GM18858 (cell line): ENCODE data around the gene IGFBP5.

Experiments
- ATAC-seq: cut with Tn5 transposase; IDR thresholded peaks from one replicate; pipeline ENCODE4 v1.9.1; 2021; ENCODE audit not compliant: unreplicated experiment

IGFBP5 gene

DNA sequence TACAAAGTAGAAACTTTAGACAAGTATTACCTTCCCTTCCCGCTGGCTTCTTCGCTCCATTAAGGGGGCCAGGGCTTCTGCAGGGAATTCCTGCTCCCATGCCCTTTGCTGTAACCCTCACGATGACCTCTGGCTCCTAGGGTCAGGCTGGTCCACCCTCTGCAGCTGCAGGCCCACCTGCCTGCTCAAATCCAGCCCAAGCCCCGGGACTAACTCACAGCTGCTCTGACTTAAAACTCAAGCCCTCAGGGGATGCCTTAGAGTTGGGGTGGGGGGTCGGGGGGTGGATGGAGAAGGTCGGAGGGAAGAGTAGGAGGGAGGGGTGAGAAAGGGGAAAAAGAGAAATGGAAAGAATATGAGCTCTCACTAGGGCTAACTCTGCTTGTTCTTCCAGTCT, 4.9 kb downstream of the IGFBP5 start:
- ATAC-seq: no peak

DNA sequence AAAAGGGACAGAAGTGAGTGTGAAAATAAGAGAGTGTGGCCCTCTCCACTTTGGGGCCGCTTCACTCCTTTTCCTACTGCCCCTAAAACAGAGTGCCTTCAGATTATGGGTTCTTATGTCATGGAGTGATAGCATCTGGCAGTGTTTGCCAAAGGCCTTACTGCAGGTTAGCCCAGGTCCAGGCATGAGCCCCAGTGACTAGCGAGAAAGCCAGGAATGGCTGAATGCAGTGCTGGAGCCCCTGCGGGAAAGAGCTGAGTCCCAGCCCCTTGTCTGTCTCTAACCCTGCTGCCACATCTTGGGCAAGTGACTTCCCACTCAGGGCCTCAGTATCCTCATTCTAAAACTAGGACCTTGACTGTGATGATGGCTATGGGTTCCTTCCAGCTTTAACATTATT, 6.0 kb downstream of the IGFBP5 start:
- no peak for ATAC-seq

DNA sequence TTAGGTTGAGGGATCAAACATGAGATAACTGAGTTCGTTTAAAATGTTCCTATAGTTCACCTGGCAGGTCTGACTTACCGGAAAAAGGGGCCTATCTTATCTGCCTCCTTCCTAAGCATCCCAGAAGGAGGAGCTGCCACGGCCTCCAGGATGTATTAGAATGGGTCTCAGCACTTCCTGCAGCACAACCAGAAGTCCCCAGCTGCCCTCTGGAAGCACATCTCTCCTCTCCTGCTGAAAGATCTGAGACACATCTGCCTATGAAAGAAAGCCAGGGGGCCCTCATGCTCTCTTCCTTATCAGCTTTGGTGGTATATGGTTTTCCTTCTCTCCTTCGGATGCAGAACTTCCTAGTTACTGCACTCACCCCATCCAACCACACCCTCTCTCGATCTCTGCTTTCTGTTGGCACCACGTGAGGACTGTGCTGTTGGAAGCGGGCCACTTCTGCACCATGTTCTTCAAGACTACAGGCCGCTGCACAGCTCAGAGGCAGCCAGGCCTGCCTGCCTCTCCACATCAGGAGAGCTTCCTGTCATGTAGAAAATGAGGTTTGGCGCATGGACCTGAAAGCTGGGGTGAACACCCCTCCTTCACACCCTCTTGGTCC, 6.5 kb downstream of the IGFBP5 start:
- no peak for ATAC-seq

DNA sequence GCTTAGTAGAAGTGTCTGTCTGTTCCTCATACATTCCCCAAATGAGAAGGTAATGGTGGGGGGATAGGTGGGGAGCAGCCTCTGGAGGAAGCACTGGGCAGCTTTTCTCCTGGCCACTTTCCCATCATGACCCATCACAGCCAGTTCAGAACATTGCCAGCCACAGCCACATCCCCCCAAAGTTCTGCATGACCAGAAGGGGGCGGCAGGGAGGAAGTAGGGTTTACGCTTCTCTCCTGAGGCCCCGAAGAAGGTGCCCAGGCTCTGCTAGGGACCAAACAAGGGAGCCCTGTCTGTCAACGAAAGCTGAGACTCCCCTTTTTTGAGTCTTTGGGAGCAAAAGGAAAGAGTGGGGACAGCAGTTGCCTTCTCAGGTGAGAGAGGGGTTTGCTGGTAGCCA, 7.7 kb downstream of the IGFBP5 start:
- ATAC-seq: no peak

DNA sequence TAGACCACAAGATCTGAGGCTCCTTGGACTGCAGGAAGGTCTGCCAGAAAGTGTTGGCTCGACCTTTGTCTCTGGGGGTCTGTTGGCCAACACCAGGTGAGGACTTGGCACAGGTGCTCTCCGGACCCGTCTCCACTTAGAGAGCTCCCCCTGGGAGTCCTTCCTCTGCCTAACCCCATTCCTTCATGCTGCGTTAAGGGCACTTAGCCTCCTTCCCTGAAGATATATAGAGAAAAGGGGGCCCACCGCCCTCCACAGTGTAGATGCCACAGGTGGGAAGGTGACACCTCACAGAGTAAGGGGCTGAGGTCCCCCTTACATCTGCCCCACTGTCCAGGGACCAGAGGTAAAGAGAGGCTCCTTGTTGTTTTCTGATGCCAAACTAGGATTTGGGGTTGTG, 8.2 kb downstream of the IGFBP5 start:
- ATAC-seq: no peak

DNA sequence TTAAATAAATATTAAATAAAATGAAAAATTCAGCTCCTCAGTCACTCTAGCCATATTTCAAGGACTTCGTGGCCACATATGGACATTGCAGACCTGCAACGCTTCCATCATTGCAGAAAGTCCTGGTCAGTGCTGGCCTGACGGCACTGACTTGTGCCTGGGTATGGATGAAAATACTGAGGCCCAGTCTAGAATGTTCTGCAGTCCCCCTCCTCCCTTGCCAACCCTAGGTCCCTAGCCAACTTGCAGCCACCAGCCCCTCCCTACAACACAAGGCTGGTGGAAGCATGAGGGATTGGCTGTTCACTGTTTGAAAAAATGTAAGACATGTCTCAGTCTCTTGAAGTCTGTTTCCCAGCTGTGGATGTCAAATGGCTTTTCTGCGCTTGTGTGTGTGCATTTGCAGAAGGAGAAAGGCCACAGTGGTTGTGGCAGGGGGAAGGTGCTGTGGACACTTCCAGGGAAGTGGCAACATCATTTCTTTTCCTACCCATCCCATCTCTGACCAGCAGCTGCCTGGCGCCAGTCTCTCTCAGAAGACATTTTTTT, 9.9 kb downstream of the IGFBP5 start:
- no peak for ATAC-seq

DNA sequence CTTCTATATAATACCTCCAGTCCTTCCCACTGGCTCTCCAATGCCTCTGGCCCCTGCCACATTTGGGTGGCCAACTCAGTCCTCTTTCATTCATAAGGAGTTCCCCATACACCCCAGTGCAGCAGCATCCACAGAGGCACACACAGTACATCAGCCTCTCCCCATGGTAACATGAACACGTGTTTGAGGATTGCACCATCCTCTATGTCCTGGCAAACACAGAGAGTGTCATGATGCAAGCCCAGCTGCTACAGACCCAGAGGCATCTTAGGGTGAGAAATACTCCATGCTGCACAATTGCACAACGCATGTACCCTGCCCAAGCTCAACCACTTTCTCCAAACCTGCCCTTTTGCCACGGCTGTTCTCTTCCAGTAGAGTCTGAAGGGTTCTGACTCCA, 11.5 kb downstream of the IGFBP5 start:
- ATAC-seq: no peak

DNA sequence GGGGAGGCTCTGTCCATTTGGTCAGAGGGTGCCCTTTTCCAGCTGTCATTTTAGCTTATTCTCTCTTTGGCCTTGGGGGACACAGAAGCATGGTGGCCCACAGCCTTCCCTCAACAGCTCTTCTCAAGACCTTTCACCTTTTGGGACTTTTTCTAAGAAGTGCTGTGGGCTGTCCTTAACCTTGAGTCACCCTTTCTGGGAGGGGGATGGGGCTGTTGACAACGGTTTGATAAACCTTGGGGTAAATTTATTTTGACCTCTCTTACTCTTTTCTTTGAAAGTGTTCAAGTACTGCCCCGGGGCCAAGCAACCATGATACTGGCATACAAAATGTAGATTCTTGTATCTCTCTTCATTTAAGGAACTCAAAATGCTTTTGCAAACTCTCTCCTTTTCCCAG, 13.7 kb downstream of the IGFBP5 start:
- no peak for ATAC-seq

DNA sequence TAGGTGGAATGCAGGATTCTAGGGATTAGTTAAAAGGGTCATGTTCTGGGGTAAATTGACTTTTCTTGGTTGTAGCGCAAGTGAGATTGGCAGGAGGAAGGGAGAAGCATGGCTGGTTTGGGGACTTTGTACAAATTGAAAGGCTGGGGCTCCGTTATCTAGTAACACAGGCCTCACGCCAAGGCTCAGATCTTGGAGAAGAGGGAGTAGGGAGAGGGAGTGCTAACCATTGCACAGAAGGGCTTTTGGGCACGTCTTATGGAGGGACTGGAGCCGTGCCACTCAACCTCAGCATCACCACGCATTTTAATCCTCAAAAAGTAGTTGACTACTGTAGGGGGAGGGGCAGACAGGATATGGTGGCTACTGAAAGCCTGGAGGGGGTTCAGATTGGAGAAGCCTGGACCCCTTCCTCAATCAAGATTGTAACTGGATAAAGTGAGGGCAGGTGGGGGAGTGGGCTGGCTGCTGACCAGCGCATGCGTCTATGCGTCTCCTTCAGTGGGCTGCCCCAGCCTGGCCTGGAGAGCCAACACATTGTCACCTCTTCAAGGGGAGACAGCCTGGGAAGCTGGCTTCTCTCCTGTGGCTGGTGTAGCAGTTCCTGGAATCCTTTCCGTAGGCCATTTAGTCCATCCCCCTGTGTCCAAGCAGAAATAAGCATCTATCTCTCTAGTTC, 14.3 kb downstream of the IGFBP5 start:
- ATAC-seq: no peak

DNA sequence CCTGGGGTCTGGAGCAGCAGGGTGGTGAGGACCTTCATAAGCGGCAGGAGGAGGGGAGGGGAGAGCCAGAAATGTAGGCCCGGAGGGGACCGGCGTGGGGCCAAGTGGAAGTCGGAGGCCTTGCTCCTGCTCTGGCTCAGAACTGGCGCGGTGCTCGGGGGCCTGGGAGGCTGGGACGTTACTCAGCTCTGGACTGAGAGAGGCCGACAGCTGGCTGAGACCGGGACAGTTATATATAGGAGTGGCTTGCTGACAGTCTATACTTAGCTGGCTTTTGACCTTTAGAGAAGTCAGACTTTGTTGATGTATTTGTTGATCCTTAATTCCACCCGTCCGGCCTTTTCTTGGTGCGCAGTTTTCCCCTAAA, 15.7 kb downstream of the IGFBP5 start:
- no peak for ATAC-seq

DNA sequence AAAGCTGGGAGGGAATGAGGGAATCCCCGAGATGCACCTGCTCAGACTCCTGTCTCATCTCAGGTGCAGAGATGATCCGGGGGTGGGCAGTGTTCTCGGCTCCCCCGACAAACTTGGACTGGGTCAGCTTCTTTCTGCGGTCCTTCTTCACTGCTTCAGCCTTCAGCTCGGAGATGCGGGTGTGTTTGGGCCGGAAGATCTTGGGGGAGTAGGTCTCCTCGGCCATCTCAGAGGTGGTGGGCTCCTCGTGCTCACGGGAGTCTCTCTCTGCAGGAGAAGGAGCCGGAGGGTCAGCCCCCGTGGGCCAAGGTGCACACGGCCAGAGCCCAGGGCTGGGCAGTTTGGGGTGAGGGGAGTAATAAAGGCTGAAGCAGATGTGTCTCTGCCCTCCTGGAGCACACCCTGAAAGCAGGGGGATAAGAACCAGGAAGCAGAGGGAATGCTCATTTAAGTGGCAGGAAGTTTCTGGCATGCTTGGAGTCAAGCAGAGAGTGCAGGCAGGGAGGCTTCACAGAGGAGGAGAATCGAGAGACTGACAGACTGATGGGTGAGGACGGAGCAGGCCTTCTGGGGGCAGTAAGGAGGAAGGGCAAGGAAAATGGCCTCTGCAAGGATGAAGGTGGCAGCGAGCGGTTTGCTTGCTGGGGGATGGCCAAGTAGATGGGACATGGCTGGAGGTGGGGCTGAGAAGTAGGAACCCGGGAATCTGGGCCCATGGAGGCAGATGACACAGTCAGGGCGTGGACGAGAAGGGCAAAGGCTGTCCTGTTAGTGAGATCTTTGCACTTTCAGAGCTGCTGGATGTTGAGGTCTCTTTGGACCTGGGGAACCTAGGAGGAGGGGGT, 16.3 kb downstream of the IGFBP5 start:
- ATAC-seq: no peak

DNA sequence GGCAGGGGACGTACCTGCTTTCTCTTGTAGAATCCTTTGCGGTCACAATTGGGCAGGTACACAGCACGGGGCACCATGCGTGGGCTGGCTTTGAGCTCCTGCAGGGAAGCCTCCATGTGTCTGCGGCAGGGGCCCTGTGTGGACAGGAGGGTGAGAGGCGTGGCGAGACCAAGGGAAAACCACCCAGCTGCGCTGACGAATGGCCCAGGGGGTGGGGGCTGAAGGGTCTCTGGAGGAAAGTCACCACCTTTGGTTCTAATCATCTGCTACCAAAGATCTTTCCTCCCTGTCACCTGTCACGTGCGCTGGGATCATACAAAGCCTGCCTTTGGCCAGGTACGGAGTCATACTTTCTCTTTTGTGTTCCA, 17.3 kb downstream of the IGFBP5 start:
- no peak for ATAC-seq

DNA sequence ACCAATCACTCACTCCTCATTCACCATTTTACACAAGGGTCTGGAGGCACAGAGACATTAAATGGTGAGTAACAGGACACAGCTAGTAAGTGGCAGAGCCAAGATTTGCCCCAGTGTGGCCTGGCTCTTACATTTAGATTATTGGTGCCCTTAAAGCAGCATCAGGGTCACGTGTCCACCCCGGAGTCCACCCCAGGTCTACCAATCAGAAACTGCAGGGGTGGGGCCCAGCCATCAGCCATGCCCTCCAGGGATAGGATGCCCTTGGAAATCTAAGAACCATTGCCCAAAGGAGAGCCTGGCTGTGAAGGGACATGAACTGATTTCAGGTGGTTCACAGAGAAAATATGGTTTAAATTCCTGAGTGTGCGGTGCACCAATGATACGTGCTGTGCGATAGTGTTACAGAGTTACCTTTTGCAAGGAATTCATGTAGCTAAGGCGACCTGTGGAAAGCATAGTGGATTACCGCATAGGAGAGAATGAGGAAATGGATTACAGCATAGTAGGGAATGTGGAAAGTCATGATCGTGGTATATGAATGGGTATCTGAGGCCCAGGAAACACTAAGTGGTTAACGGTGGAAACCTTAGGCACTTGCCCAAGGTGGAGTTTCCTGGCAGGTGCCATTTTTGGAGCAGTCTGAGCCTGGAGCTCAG, 17.8 kb downstream of the IGFBP5 start:
- no peak for ATAC-seq

DNA sequence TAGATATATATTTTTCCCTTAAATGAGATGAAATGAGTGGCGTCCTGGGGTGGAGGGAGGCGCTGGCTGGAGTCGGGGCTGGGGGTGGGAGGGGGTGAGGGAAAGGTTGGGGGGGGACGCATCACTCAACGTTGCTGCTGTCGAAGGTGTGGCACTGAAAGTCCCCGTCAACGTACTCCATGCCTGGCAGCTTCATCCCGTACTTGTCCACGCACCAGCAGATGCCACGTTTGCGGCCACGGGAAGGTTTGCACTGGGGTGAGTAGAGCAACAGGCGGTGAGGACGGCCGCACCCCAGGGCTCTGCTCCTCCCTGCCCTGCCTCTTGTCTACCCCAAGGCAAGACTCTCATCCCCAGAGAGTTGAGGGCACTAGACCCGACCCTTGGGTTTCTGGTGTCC, 18.7 kb downstream of the IGFBP5 start:
- ATAC-seq: no peak

DNA sequence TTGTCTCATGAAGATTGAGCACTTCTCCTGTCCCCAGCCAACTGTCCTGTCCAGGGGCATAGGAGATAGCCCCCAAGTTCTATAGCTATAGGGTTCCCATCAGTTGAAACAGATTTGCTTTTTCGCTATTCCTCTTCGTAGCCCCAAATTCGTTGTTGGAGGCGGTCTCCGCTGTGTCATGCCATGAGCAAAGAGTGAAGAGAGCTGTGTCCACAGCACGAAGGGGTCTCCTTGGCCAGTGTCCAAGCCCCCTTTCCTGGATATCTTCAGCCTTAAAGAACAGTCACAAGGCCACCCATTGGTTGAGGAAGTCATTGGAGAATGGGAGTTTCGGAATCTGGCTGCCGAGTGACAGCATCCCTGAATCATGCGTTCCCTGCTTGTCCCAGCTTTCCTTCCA, 21.0 kb downstream of the IGFBP5 start:
- no peak for ATAC-seq

DNA sequence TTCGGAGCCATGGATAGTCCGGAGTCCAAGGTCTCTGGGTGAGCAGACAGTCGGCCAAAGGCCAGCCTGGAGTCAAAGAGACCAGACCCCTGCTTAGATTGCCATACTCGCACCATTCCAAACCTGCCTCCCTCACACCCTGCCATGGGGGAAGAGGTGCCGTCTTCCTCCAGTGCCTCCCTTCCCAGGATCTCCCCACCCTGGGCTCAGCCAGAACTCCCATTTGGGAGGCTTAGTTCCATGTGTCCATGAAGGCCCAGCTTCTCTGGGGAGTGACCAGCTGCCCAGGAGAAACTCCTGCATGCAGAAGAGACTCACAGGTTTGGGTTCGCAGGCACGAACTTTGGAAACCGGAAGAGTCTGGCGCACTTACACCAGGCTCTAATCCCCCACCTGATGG, 21.7 kb downstream of the IGFBP5 start:
- no peak for ATAC-seq

DNA sequence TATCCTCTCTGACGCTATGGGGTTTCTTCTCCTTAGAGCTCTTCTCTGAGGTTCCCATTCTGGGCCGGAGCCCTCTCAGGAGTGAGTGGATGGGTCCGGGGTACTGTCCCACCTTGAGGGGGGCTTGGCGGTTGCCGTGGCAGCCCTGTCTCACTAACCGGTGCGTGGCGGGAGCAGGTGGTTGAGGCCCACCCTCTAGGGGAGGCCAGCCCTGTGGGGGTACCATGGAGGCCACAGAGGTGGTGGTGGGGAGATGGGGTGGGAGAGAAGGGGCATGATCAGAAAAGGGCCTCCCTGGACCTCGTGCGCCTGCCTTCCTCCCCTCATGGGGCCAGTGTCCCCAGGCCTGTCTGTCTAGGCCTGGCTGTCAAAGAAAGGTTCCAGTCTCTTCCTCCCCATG, 22.3 kb downstream of the IGFBP5 start:
- ATAC-seq: no peak

DNA sequence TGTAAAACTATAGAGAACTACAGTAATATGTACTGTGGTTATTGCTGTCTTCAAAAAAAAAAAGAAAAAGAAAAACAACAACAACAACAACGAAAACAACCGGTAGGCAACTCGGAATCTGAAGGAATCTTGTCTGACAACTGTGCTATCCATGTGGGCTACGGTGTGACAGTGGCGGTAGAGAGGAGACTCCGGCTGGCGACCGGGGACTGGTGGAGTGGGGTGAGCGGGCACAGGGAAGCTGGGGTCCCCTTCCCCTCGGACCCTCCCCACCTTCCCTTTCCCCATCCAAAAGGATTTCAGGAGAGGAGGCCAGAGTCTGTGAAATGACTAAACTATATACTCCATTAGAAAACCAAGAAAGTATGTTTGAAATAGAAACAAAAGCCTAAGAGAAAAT, 22.9 kb downstream of the IGFBP5 start:
- no peak for ATAC-seq

DNA sequence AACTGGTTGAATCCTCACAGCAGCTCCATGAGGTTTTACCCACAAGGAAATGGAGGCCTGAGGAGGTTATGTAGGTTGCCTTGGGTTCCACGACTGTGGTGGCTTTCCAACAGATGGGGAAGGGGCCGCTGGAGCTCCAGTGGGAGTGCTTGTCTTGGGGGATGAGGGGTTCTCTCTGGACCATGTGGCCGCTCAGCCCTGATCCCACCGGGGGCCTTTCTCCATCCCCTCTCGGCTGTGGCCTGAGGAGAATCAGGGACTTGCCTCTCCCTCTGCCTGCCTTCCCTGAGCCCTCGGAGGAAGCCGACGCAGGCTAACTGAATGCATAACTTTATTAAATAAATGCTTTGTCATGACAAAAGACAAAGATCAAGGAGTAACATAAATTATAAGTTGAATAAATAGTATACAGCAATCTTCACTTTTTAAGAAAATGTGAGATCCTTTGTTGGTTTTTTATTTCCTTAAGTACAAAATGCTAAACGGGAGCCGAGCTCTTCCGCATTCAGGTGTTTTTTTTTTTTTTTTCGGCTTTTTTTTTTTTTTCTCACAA, 23.5 kb downstream of the IGFBP5 start:
- no peak for ATAC-seq

DNA sequence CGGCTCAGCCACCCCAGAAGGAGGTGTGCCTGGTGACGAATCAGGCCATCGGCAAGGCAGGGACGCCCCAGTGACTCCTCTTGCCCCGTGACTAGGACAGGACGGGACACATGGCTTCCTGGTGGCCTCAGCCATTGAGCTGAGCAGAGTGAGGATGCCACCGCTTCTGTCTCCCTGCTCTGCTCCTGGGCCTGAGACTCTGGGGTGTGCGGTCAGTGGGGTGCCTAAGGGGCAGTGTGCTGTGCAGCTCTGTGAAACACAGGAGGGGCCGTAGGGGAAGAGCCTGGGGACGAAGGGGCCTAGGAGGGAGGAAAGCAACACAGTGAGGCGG, 24.3 kb downstream of the IGFBP5 start:
- ATAC-seq: no peak

DNA sequence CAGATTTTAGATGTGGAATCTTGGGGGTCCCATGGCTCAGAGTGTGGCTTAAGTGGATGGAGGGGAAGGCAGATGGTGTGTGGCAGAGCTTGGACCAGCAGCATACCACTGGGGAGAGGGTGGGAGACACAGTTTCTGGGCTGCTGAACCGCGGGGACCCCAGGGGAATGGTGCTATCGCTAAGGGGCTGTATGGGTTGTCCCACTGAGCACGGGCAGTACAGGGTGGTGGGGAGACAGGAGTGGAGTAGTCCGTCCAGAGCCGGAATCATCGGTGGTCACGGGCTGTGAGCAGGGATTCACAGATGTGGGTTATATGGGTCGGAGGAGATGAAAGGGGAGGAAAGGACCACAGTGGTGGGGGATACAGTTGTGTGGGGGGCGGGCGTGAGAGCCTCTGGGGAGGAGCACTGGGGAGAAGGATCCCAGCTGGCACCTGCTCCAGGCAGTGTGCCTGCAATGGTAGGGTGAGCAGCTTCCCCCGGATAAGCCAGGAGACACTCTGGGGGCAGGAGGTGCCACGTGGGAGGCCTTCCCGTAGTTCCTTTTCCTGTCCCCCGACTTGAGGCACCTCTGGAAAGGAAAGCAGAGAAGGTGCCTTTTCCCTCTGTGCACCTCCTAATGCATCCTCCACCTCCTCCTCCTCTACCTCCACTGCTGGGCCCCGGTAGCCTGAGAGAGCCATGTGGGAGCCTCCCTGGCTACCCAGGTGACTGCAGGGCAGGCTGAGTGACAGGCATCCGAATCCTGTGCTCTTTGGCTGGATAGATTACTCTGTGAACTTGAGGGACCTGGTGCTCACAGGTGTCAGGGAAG, 24.9 kb downstream of the IGFBP5 start:
- ATAC-seq: no peak
